Caco-2 (cell line): ENCODE measurements around the gene ATAD2B. TPM values are rescaled to one million over a fixed set of nuclear protein-coding genes. Genes with fewer than 3 reads are reported as not detected.

Source experiments
- BruUV-seq: library from RNA; stranded (reverse); fragments of 400-500 nt; replicated peaks from 2 replicates; lab custom pipeline; 2021; lab: Mats Ljungman, UMichigan
- CTCF ChIA-PET: fragments of 300-600 bp; sonication (Branson Sonifier 250); formaldehyde crosslinking; loops from one replicate; lab custom pipeline; 2022; ENCODE audit warnings: antibody characterized with exemption; lab: Charles Lee
- POLR2A ChIA-PET: fragments of 300-600 bp; sonication (Branson Sonifier 250); formaldehyde crosslinking; loops from one replicate; lab custom pipeline; 2022; ENCODE audit warnings: antibody characterized with exemption; lab: Charles Lee
- DNase-seq, 2 experiments: peaks; one replicate each; pipeline versions ENCODE4 v3.0.0 to v3.0.0-alpha.2; 2020 to 2022
- H3K27me3 ChIP-seq: replicated peaks from 2 replicates; pipeline ENCODE4 v1.6.0; 2011; ENCODE audit warnings: low read length; ENCODE audit not compliant: control insufficient read depth, insufficient read depth
- H3K36me3 ChIP-seq: 2 replicates; pipeline ENCODE4 v1.5.1; 2011; ENCODE audit warnings: low read length; ENCODE audit not compliant: control insufficient read depth, insufficient read depth
- H3K4me1 ChIP-seq: fragments of 250-450 bp; sonication (Bioruptor Pico); 2 replicates; pipeline ENCODE4 v1.5.1; 2020; ENCODE audit warnings: mild to moderate bottlenecking
- H3K4me3 ChIP-seq: 2 replicates; pipeline ENCODE4 v1.5.1; 2011; ENCODE audit warnings: low read depth, mild to moderate bottlenecking, control low read depth, low read length
- H3K9me3 ChIP-seq: fragments of 250-450 bp; sonication (Bioruptor Pico); 2 replicates; pipeline ENCODE4 v1.5.1; 2020; ENCODE audit warnings: mild to moderate bottlenecking, moderate library complexity
- H3K27ac Mint-ChIP-seq: one replicate; pipeline ENCODE4 v1.8.0; 2022; ENCODE audit warnings: mixed read lengths; ENCODE audit not compliant: unreplicated experiment
- H3K27me3 Mint-ChIP-seq: one replicate; pipeline ENCODE4 v1.8.0; 2022; ENCODE audit warnings: mixed read lengths; ENCODE audit not compliant: insufficient read depth, unreplicated experiment
- H3K36me3 Mint-ChIP-seq: one replicate; pipeline ENCODE4 v1.8.0; 2022; ENCODE audit warnings: mild to moderate bottlenecking, mixed read lengths; ENCODE audit not compliant: insufficient read depth, unreplicated experiment
- H3K4me1 Mint-ChIP-seq: one replicate; pipeline ENCODE4 v1.8.0; 2022; ENCODE audit warnings: low read depth, mixed read lengths; ENCODE audit not compliant: unreplicated experiment
- H3K4me3 Mint-ChIP-seq: one replicate; pipeline ENCODE4 v1.8.0; 2022; ENCODE audit warnings: mild to moderate bottlenecking, moderate library complexity, mixed read lengths; ENCODE audit not compliant: unreplicated experiment
- H3K9me3 Mint-ChIP-seq: one replicate; pipeline ENCODE4 v1.8.0; 2022; ENCODE audit warnings: mixed read lengths; ENCODE audit not compliant: unreplicated experiment
- intact Hi-C: fragments of 100-400 bp; cut with micrococcal nuclease; formaldehyde crosslinking; loops from one replicate; pipeline ENCODE4 v1.10.0; 2022; ENCODE audit not compliant: unreplicated experiment
- total RNA-seq: library from RNA; stranded (reverse); gene quantifications from 2 replicates; pipeline ENCODE4 v1.2.3, GENCODE V29; 2022
- TF ChIP-seq, protein P1 (sequence below), 2 experiments: fragments of 200-600 bp in 1 of 2; IDR thresholded peaks; 1 replicate in 1 of 2; 2 replicates in 1 of 2; pipeline versions ENCODE4 v1.5.1 to v1.8.0; 2011 to 2022; ENCODE audit warnings: antibody characterized with exemption in 1 of 2, control low read depth in 1 of 2, inconsistent platforms in 1 of 2, low read depth in 1 of 2, low read length in 1 of 2, mild to moderate bottlenecking in 1 of 2, moderate library complexity in 1 of 2; ENCODE audit not compliant: insufficient read depth in 1 of 2, severe bottlenecking in 1 of 2, unreplicated experiment in 1 of 2

ATAD2B gene
- total RNA-seq, 1 experiment from 2014 or later: 32.1 TPM

DNA sequence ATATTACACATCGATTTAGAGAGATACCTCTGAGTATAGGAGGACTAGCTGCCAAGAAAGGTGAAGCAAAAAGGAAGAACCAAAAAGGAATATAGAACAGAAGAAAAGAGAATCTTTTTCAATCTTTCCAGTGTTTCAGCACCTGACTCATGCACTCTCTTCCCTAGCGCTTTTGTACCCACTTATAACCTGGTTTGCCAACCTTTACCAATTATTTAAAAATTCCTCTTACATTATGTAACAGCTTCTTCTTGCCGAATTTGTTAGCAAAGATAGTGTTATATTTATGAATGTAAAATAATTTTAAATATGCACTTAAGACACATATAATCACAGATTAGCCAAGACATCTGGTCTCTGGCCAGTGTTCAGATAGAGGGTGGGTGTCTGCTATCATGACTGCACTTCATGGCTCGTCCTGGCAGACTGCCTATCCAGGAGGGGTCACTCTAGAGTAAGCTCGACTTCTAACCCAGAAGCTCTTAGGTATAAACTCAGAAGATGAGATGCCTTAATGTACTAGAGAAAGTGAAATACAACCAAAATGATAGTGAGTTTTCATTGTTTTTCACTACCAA lies 122.9 kb downstream of the ATAD2B start:
- peak in 1 of 2 experiments; percentile 39 for DNase-seq

DNA sequence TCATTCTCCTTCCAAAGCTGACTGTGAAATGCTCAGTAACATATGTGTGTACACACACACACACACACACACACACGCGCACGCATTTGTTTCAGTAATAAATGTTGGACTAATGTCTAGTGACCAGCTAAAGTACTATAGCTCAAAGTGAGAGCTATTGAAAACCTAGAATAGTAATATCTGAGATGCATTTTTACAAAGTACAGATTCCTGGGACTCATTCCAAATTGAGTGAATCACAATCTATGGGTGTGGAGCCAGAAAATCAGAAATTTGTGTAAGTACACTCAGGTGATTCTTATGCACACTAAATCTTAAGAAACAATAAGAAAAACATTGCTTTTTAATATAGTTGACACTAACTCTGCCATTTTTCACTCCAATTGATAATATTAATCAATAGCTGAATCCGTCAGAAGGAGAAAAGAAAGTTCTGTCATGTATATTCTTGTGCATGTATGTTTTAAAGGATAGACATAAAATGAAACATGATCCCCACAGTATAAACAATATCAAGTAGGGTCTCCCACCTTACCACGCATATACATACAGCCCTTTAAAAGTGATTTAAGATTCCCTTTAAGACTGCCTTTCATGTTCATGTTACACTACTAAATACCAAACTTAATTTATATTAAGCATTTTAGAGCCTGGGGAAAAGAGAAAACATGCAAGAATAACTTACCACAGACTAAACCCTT lies 123.5 kb downstream of the ATAD2B start:
- Mint-ChIP-seq H3K9me3 (no peaks in the 10 kb centered on the region), H3K4me1 (no peaks in the 10 kb centered on the region), H3K4me3 (no peak overlapping the region), H3K36me3 (peaks cover 6% of the 10 kb centered on the region), H3K27ac (no peak overlapping the region), H3K27me3 (no peaks in the 10 kb centered on the region)
- TF ChIP-seq, protein P1, sequence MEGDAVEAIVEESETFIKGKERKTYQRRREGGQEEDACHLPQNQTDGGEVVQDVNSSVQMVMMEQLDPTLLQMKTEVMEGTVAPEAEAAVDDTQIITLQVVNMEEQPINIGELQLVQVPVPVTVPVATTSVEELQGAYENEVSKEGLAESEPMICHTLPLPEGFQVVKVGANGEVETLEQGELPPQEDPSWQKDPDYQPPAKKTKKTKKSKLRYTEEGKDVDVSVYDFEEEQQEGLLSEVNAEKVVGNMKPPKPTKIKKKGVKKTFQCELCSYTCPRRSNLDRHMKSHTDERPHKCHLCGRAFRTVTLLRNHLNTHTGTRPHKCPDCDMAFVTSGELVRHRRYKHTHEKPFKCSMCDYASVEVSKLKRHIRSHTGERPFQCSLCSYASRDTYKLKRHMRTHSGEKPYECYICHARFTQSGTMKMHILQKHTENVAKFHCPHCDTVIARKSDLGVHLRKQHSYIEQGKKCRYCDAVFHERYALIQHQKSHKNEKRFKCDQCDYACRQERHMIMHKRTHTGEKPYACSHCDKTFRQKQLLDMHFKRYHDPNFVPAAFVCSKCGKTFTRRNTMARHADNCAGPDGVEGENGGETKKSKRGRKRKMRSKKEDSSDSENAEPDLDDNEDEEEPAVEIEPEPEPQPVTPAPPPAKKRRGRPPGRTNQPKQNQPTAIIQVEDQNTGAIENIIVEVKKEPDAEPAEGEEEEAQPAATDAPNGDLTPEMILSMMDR (IDR thresholded peaks at IDR 0.05; ENCODE audit: insufficient read depth in 1 of 2, low read depth in 1 of 2, low read length in 1 of 2, severe bottlenecking in 1 of 2, unreplicated experiment in 1 of 2): no peak
- intact Hi-C loops: no loop called here
- Histone ChIP-seq H3K9me3 (no peaks in the 10 kb centered on the region), H3K4me3 (no peak overlapping the region), H3K36me3 (no peaks in the 10 kb centered on the region; the same call in 1 of the 2 replicates), H3K27me3 (no peaks in the 10 kb centered on the region), H3K4me1 (no peaks in the 10 kb centered on the region)
- POLR2A ChIA-PET: interaction anchor here (0.5 kb wide), 1 partner anchor 60 kb away, joined by 4 read pairs; no protein-coding TSS in a partner anchor
- no peak for DNase-seq
- CTCF ChIA-PET: no interaction called here
- BruUV-seq: no TSS peak

More for the DNA sequence above, 122.9 kb downstream of the ATAD2B start:
- intact Hi-C loops: no loop called here
- Mint-ChIP-seq H3K27me3 (no peaks in the 10 kb centered on the region), H3K4me1 (no peaks in the 10 kb centered on the region), H3K27ac (no peak overlapping the region), H3K36me3 (peaks cover 6% of the 10 kb centered on the region), H3K4me3 (no peak overlapping the region), H3K9me3 (no peaks in the 10 kb centered on the region)
- Histone ChIP-seq H3K9me3 (no peaks in the 10 kb centered on the region), H3K4me3 (no peak overlapping the region), H3K27me3 (no peaks in the 10 kb centered on the region), H3K4me1 (no peaks in the 10 kb centered on the region), H3K36me3 (no peaks in the 10 kb centered on the region; the same call in 1 of the 2 replicates)
- ChIA-PET POLR2A (interaction anchor here (0.5 kb wide), 1 partner anchor 59 kb away, joined by 4 read pairs; no protein-coding TSS in a partner anchor), CTCF (interaction anchor here (0.6 kb wide), 1 partner anchor 122 kb away, joined by 3 read pairs; no protein-coding TSS in a partner anchor)
- BruUV-seq: no TSS peak
- TF ChIP-seq, protein P1 (IDR thresholded peaks at IDR 0.05; ENCODE audit: insufficient read depth in 1 of 2, low read depth in 1 of 2, low read length in 1 of 2, severe bottlenecking in 1 of 2, unreplicated experiment in 1 of 2): peak in 1 of 2 experiments; percentile 33

DNA sequence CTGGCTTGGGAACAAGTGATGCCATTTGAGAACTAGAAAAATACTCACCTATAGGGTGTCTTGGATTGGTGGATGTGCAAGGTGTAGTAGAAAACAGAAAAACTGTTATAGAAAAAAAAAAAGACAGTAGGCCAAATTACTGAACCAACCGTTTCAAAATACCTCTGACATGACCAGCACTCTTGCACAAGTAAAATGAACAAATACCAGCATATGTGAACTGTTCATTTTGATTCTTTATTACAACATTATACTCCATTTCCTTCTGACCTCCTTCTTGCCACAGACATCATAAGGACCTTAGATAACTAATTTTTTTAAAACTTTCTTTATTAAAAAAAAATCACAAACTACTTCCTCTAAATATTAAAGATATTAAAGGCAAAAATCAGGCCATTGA lies 125.5 kb downstream of the ATAD2B start:
- Mint-ChIP-seq H3K4me1 (no peaks in the 10 kb centered on the region), H3K9me3 (no peaks in the 10 kb centered on the region), H3K27me3 (no peaks in the 10 kb centered on the region), H3K36me3 (peaks cover 6% of the 10 kb centered on the region), H3K27ac (no peak overlapping the region), H3K4me3 (no peak overlapping the region)
- Histone ChIP-seq H3K27me3 (no peaks in the 10 kb centered on the region), H3K36me3 (no peaks in the 10 kb centered on the region), H3K4me3 (no peak overlapping the region), H3K4me1 (no peaks in the 10 kb centered on the region), H3K9me3 (no peaks in the 10 kb centered on the region)
- CTCF ChIA-PET: no interaction called here
- no peak for DNase-seq
- POLR2A ChIA-PET: no interaction called here
- BruUV-seq: no TSS peak
- intact Hi-C loops: no loop called here
- TF ChIP-seq, protein P1 (IDR thresholded peaks at IDR 0.05; ENCODE audit: insufficient read depth in 1 of 2, low read depth in 1 of 2, low read length in 1 of 2, severe bottlenecking in 1 of 2, unreplicated experiment in 1 of 2): no peak
